IPS-20b (cell line): Measurements from ENCODE around the gene TUT4.

ENCODE experiments used
- H3K27ac ChIP-seq: one replicate; pipeline ENCODE4 v1.5.1; 2013; ENCODE audit warnings: low read length
- H3K27me3 ChIP-seq: 2 replicates; pipeline ENCODE4 v1.6.1; 2013; ENCODE audit warnings: mild to moderate bottlenecking, low read length, inconsistent platforms; ENCODE audit not compliant: insufficient read depth
- H3K36me3 ChIP-seq: 2 replicates; pipeline ENCODE4 v1.6.1; 2013; ENCODE audit warnings: low read depth, mild to moderate bottlenecking, inconsistent platforms, low read length, moderate library complexity; ENCODE audit not compliant: insufficient read depth
- H3K4me1 ChIP-seq: 2 replicates; pipeline ENCODE4 v1.6.1; 2013; ENCODE audit warnings: mild to moderate bottlenecking, control low read depth, inconsistent platforms, low read length, moderate library complexity; ENCODE audit not compliant: insufficient read depth
- H3K4me3 ChIP-seq: 2 replicates; pipeline ENCODE4 v1.5.1; 2013; ENCODE audit warnings: mild to moderate bottlenecking, low read length, inconsistent platforms
- H3K9ac ChIP-seq: 2 replicates; pipeline ENCODE4 v1.6.1; 2013; ENCODE audit warnings: low read depth, mild to moderate bottlenecking, inconsistent platforms, low read length, moderate library complexity
- H3K9me3 ChIP-seq: 2 replicates; pipeline ENCODE4 v1.6.1; 2013; ENCODE audit warnings: mild to moderate bottlenecking, low read depth, low read length, inconsistent platforms; ENCODE audit not compliant: insufficient read depth

Gene TUT4

GRCh38 chr1:52531249-52531872 lies 21.5 kb downstream of the TUT4 start:
- no peaks in the 10 kb centered on the region for H3K27me3 ChIP-seq
- no peaks in the 10 kb centered on the region for H3K4me1 ChIP-seq
- H3K9me3 ChIP-seq, result no peaks in the 10 kb centered on the region; the same call in 1 of the 2 replicates
- H3K27ac ChIP-seq, result no peak overlapping the region
- H3K9ac ChIP-seq, result no peak overlapping the region
- no peaks in the 10 kb centered on the region for H3K36me3 ChIP-seq
- no peak overlapping the region for H3K4me3 ChIP-seq

- Histone ChIP-seq H3K27me3 (no peaks in the 10 kb centered on the region), H3K4me3 (no peak overlapping the region), H3K27ac (no peak overlapping the region), H3K36me3 (peaks cover 2% of the 10 kb centered on the region), H3K9ac (no peak overlapping the region), H3K9me3 (no peaks in the 10 kb centered on the region; the same call in 1 of the 2 replicates), H3K4me1 (no peaks in the 10 kb centered on the region)
Observed at GRCh38 chr1:52530563-52531144, 22.2 kb downstream of the TUT4 start.

- Histone ChIP-seq H3K27ac (no peak overlapping the region), H3K9ac (no peak overlapping the region), H3K27me3 (no peaks in the 10 kb centered on the region), H3K4me1 (no peaks in the 10 kb centered on the region), H3K4me3 (no peak overlapping the region), H3K9me3 (no peaks in the 10 kb centered on the region), H3K36me3 (peaks cover 20% of the 10 kb centered on the region)
Observed at GRCh38 chr1:52523376-52523775, 29.5 kb downstream of the TUT4 start.

- H3K9me3 ChIP-seq, result no peaks in the 10 kb centered on the region
- H3K9ac ChIP-seq, result no peak overlapping the region
- H3K27ac ChIP-seq, result no peak overlapping the region
- peaks cover 20% of the 10 kb centered on the region for H3K36me3 ChIP-seq
- H3K27me3 ChIP-seq, result no peaks in the 10 kb centered on the region
- no peaks in the 10 kb centered on the region for H3K4me1 ChIP-seq
- no peak overlapping the region for H3K4me3 ChIP-seq
Observed at GRCh38 chr1:52520148-52520547, 32.7 kb downstream of the TUT4 start.

GRCh38 chr1:52518962-52519361 lies 33.9 kb downstream of the TUT4 start:
- Histone ChIP-seq H3K27ac (no peak overlapping the region), H3K9ac (no peak overlapping the region), H3K9me3 (no peaks in the 10 kb centered on the region), H3K27me3 (no peaks in the 10 kb centered on the region), H3K4me1 (no peaks in the 10 kb centered on the region), H3K36me3 (peaks cover 22% of the 10 kb centered on the region), H3K4me3 (no peak overlapping the region)

GRCh38 chr1:52511851-52512615 lies 40.9 kb downstream of the TUT4 start:
- H3K4me1 ChIP-seq, result no peaks in the 10 kb centered on the region
- H3K36me3 ChIP-seq, result peaks cover 27% of the 10 kb centered on the region
- H3K4me3 ChIP-seq, result no peak overlapping the region
- H3K27ac ChIP-seq, result no peak overlapping the region
- H3K9me3 ChIP-seq, result no peaks in the 10 kb centered on the region
- H3K27me3 ChIP-seq, result no peaks in the 10 kb centered on the region
- H3K9ac ChIP-seq, result no peak overlapping the region

- H3K9me3 ChIP-seq, result no peaks in the 10 kb centered on the region
- H3K4me1 ChIP-seq, result no peaks in the 10 kb centered on the region
- H3K27me3 ChIP-seq, result no peaks in the 10 kb centered on the region
- no peak overlapping the region for H3K27ac ChIP-seq
- no peak overlapping the region for H3K9ac ChIP-seq
- H3K36me3 ChIP-seq, result peaks cover 30% of the 10 kb centered on the region
- H3K4me3 ChIP-seq, result no peak overlapping the region
Observed at GRCh38 chr1:52511439-52511838, 41.5 kb downstream of the TUT4 start.

GRCh38 chr1:52506920-52507546 lies 45.9 kb downstream of the TUT4 start:
- Histone ChIP-seq H3K4me3 (no peak overlapping the region), H3K27me3 (no peaks in the 10 kb centered on the region), H3K9me3 (no peaks in the 10 kb centered on the region), H3K4me1 (no peaks in the 10 kb centered on the region), H3K27ac (no peak overlapping the region), H3K9ac (no peak overlapping the region), H3K36me3 (peaks cover 21% of the 10 kb centered on the region)

- H3K36me3 ChIP-seq, result peaks cover 21% of the 10 kb centered on the region
- H3K9ac ChIP-seq, result no peak overlapping the region
- no peaks in the 10 kb centered on the region for H3K9me3 ChIP-seq
- H3K27me3 ChIP-seq, result no peaks in the 10 kb centered on the region
- no peak overlapping the region for H3K4me3 ChIP-seq
- H3K27ac ChIP-seq, result no peak overlapping the region
- no peaks in the 10 kb centered on the region for H3K4me1 ChIP-seq
Observed at GRCh38 chr1:52506349-52506748, 46.5 kb downstream of the TUT4 start.

- no peak overlapping the region for H3K27ac ChIP-seq
- H3K36me3 ChIP-seq, result peaks cover 21% of the 10 kb centered on the region
- no peak overlapping the region for H3K9ac ChIP-seq
- H3K27me3 ChIP-seq, result no peaks in the 10 kb centered on the region
- H3K4me1 ChIP-seq, result no peaks in the 10 kb centered on the region
- no peaks in the 10 kb centered on the region for H3K9me3 ChIP-seq
- no peak overlapping the region for H3K4me3 ChIP-seq
Observed at GRCh38 chr1:52504720-52505119, 48.2 kb downstream of the TUT4 start.

- Histone ChIP-seq H3K27ac (no peak overlapping the region), H3K4me3 (no peak overlapping the region), H3K36me3 (peaks cover 14% of the 10 kb centered on the region), H3K9me3 (no peaks in the 10 kb centered on the region), H3K27me3 (no peaks in the 10 kb centered on the region), H3K9ac (no peak overlapping the region), H3K4me1 (no peaks in the 10 kb centered on the region)
Observed at GRCh38 chr1:52503706-52504105, 49.2 kb downstream of the TUT4 start.
